Measurements from ENCODE around the gene ACSF3. TPM values are rescaled to one million over a fixed set of nuclear protein-coding genes. Genes with fewer than 3 reads are reported as not detected.
A peak's percentile ranks its signal among the peaks of the same experiment; 100 is the strongest.

ACSF3 gene
- total RNA-seq = 46.6 TPM

GRCh38 chr16:89093602-89094251 is at the start of gene ACSF3:
TSS of gene ACSF3 (plus strand) at chr16:89093852. CDS start at chr16:89100682, 6,830 bp downstream.
- peak; percentile 54 to 63 (median 55) for DNase-seq (ENCODE audit: low read depth in 2 of 3, low spot score in 2 of 3)

DNA sequence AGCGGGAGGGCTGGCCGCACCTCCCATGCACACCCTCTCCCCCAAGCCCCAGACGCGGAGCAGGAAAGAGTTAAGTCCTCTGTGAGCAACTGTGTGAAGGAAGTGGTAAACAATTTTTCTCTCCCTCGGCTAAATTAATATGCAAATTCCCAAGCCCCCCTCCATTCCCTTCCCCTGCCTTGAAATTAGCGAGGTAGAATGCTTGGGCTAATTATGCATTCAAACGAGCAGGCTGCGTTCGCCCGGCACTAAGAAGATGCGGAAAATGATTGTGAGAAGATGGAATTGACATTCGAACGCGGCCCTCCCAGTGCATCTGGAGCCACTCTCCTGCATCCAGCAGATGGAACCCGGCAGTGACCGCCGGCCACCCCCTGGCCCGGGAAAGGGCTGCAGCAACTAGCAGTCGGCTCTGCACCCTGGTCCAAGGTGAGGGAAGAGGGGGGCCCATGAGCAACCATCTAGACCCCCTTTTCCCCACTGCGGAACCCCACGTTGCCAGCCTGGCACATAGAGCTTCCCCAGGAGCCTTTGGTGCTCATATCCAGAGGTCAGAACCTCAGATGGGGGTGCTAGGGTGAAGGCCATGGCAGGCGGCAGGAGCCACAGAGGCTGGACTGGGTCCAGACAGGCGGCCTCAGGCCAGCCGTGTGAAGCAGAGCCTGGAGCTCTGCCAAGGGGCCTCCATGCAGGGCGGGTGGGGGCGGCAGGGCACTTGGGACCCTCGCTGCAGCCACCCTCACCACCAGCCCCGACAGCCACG is 49.1 kb upstream of the ACSF3 start:
- no peak for DNase-seq (ENCODE audit: low read depth in 2 of 3, low spot score in 2 of 3)

DNA sequence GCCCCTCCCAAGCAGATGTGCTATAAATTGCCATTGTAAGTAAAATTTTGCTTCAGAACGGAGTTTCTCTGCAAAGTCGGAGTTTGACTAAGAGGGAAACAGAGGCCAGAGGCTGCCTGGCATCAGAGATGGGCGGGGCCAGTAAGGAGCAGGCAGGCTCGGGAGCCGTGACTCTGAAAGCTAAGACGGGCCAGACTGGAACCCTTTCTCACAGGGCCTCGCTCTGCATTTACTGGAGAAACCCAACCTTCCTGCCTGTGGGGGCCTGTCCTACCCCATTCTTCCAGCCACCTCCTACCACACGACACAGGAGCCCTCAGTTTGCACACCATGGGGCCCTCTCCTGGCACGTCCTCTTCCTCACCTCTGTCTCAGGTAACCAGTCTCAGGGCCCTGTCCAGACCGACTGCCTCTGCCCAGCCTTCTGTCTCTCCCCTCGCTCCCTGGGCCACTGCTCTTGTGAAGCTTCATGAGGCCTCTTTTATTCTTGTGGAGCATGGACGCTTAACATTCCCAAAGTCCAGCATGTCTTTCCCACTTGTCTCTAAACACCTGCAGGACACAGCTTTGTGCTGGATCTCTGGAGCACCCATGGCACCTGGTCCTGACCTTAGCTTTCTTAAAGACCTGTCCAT is 48.4 kb upstream of the ACSF3 start:
- DNase-seq (ENCODE audit: low read depth in 2 of 3, low spot score in 2 of 3) = no peak

DNA sequence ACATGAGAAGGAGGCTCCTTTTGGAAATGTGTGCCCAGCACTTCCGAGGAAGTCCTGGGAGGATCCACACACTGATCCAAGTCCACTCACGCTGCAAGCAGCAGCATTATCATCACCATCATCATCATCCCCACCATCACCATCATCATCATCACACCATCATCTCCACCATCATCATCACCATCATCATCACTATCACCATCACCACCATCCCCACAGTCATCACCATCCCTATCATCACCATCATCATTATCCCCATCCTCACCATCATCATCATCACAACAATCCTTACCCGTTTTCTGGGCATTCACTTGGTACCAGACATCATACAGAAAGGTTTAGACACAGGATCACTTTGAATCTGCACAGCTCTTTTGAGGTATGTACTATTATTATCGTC is 47.8 kb upstream of the ACSF3 start:
- DNase-seq (ENCODE audit: low read depth in 2 of 3, low spot score in 2 of 3) = no peak

DNA sequence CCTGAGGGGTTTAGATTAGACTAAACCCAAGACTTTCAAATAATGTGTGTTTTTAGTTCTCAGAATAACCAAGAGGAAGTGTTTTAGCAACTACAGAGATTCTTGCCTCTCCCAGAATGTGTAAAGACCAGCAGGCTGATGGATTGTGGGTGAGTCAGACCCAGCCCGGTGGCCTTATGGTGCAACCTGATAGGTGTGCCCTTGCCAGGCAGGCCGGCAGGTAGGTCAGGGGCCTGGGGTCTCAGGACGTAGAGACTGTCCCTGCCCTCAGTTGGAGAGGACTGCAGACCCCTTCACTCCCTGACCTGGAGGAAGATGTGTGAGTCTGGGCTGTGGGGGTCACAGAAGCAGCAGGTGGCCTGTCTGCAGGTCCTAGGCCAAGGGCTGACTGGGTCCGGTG is 47.2 kb upstream of the ACSF3 start:
- DNase-seq (ENCODE audit: low read depth in 2 of 3, low spot score in 2 of 3) = no peak

DNA sequence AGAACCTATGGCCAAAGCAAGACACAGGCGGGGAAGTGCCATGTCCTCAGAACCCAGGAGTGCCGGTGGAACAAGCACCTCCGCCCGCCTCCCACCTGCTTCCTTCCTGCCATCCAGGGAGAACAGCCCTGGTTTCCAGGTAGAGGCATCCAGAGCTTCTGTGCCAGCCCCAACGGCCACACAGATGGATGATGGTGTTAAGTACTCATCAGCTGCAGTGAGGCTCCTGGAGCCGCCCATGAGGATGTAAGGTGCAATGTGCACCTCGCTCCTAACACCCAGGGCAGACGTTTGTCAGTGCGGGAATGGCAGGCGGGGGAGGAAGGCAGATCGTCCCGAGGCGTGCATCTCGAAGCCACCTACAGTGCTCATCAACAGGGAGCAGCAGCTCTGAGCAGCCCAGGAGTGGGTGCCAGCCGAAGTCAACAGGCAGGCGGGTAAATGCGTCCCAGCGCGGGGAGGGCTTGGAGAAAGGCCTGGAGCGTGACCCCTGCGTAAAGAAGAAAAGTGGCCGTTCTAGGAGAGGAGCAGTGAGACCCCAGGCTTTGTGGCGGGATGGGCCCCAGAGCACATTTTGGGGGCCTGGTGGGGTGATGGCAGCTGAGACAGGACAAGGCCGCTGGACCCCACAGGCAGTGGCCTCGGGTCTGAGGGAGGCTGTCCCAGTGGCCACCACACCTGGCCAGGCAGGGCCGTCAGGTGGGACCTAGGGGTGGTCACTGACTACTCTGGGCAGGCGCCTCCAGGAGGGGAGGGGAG is 46.1 kb upstream of the ACSF3 start:
- DNase-seq (ENCODE audit: low read depth in 2 of 3, low spot score in 2 of 3) = no peak

GRCh38 chr16:89048090-89048725 is 45.4 kb upstream of the ACSF3 start:
- no peak for DNase-seq (ENCODE audit: low read depth in 2 of 3, low spot score in 2 of 3)

DNA sequence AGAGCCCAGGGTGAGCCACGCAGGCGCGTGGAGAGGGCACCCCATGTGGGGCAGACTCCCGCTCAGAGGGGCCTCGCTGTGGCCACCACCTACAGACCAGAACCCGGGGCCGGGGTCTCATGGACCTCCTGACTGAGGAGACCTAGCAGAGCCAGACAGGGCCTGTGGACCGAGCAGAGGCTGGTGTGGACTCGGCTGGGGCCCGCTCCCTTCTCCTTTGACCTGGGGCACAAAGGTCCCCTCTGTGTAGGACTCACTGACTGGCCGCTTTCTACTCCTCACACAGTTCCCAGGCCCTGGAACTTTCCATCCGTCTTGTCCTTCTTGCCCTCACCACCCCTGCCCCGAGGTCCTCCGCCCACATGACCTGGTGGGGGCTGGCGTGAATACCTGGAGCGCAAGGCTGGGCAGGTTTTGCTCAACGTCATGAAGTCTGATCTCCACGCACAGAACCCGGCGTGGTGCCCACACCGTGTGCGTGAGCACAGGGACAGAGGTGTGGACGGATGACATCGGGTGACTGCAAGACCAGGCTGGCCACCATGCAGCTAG is 44.7 kb upstream of the ACSF3 start:
- DNase-seq (ENCODE audit: low read depth in 2 of 3, low spot score in 2 of 3) = no peak

GRCh38 chr16:89049484-89050118 is 44.1 kb upstream of the ACSF3 start:
- DNase-seq (ENCODE audit: low read depth in 2 of 3, low spot score in 2 of 3) = no peak

GRCh38 chr16:89050119-89050867 is 43.4 kb upstream of the ACSF3 start:
- DNase-seq (ENCODE audit: low read depth in 2 of 3, low spot score in 2 of 3) = no peak

- DNase-seq (ENCODE audit: low read depth in 2 of 3, low spot score in 2 of 3) = no peak
Observed at GRCh38 chr16:89050868-89051311, 42.8 kb upstream of the ACSF3 start.

DNA sequence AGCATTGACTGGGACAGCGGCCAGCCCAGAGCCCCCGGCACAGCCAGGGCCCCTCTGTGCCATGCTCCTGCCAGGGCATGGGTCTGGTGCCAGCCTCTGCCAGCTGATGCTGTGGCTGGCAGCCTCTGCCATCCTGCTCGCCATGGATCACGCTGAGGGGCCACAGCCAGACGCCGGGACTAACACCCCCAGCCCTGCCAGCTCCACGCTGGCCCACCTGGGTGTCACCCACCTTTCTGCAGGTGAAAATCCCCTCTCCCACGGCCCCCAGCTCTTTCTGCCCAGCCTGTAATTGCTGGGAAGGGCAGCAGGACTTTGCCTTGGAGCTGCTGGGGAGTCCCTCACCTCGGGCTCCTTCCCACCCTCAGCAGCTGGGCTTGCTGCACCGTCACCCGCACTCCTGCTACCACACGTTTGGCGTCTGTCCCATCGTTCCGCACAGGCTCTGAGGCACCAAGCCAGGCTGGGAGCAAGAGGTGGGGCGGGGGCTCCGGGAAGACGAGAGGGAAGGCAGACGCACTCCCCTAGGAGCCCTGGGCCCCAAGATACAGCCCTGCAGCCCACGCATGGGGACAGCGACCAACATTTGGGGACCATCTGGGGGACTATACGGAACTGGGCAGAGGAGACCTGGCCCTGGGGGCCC is 42.0 kb upstream of the ACSF3 start:
- DNase-seq (ENCODE audit: low read depth in 2 of 3, low spot score in 2 of 3) = no peak

DNA sequence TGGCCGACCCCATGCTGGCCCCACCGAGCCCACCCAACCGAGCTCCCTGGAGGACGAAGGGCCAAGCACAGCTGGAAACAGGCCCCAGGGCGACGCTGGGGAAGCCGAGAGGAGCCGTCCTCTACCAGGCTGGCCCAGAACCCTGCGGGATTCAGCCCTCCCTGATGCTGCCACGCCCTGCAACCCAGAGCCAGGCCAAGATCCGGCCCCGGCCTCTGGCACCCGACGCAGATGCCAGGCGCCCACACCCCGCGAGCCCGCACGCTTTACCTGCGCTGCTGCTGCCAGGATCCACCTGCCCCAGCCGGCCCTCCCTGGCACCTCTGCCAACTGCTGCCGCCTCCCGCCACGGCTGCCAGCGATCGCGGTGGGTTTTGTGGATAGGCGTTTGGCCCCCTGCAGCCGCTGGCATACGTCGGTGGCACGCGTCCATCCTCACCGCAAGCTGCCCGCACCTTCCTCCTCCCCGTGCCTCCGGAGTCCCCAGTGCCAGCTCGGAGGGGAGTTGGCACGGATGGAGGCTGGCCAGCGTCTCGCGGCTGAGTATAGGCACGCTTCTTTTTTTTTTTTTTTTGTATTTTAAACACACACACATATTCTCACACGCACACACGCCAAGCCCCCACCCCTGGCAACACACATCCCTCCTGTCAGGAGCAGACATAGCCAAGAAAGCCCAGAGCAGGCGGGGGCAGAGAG is 41.3 kb upstream of the ACSF3 start:
- no peak for DNase-seq (ENCODE audit: low read depth in 2 of 3, low spot score in 2 of 3)

- DNase-seq (ENCODE audit: low read depth in 2 of 3, low spot score in 2 of 3) = peak in 2 of 3 donors; percentile 40 to 55
Observed at GRCh38 chr16:89052890-89053724, 40.5 kb upstream of the ACSF3 start.

DNA sequence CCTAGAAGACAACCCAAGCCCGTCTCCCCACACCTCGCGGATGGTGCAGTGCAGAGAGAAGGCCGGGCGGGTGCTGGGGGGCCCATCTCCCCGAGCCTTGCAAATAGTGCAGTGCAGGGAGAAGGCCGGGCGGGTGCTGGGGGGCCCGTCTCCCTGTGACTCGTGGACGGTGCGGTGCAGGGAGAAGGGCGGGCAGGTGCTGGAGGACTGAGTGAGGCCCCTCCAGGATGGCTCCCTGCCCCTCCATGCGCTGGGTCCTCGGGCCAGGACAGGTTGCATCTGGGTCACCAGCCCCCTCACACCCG is 40.0 kb upstream of the ACSF3 start:
- DNase-seq (ENCODE audit: low read depth in 2 of 3, low spot score in 2 of 3) = no peak

DNA sequence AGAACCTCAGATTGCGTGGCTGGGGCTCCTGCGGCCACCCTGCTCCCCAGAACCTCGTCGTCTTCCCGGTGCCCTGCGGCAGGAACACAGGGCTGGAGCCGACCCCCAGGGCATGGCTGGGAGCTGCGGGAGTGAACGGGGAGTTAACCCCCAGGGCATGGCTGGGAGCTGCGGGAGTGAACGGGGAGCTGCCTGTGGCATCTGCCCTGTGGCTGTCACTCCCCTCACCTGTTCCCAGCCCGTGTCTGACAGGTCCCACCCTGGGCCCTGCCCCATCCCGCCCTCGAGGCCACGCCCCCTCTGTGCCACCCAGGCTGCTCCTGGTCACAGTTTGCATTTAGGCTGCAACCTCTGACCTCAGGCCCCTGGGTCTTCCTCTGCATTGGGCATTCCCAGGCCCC is 39.4 kb upstream of the ACSF3 start:
- no peak for DNase-seq (ENCODE audit: low read depth in 2 of 3, low spot score in 2 of 3)

- no peak for DNase-seq (ENCODE audit: low read depth in 2 of 3, low spot score in 2 of 3)
Observed at GRCh38 chr16:89054714-89055113, 38.9 kb upstream of the ACSF3 start.
